Lower leg skin (tissue), 4 donors: ENCODE results near the gene TJAP1. TPM values are rescaled to one million over a fixed set of nuclear protein-coding genes. Genes with fewer than 3 reads are reported as not detected.
A peak's percentile ranks its signal among the peaks of the same experiment; 100 is the strongest.
"Not testable (repeated sequence)": the region's sequence is repeated elsewhere in the genome, so short reads cannot be mapped to it uniquely, and the experiment has no call there.

ENCODE experiments used
- DNase-seq, 2 donors: peaks; one replicate each; pipeline ENCODE4 v3.0.0-alpha.2; 2019; ENCODE audit warnings: low spot score in 2 of 2
- H3K4me3 ChIP-seq: fragments of 200-600 bp; sonication (generic); 2 replicates; pipeline ENCODE4 v1.5.1; 2017; ENCODE audit warnings: mild to moderate bottlenecking, low read depth; ENCODE audit not compliant: poor library complexity, severe bottlenecking
- POLR2A ChIP-seq, 2 donors: fragments of 450-650 bp; IDR thresholded peaks; one replicate each; pipeline ENCODE4 v1.6.1; 2016 to 2017; ENCODE audit warnings: antibody characterized with exemption in 2 of 2, mild to moderate bottlenecking in 1 of 2, moderate library complexity in 1 of 2
- WGBS, 2 donors: methylation state at CpG; one replicate each; pipeline ENCODE4 v1.1.5; 2018; 5-methylcytosine and 5-hydroxymethylcytosine counted together
- intact Hi-C: fragments of 100-400 bp; cut with DNase I; formaldehyde crosslinking; loops from one replicate; pipeline ENCODE4 v1.15.0; 2023; ENCODE audit warnings: low total_unique reads
- total RNA-seq, 4 donors: library from RNA; depleted of rRNA; stranded (reverse); fragments of >200 nt; gene quantifications; one replicate each; pipeline ENCODE4 v1.1.0, GENCODE V29; 2016
- TF ChIP-seq, protein P1 (sequence below), 3 donors: fragments of 450-650 bp; IDR thresholded peaks; one replicate each; pipeline ENCODE4 v1.5.1; 2016; ENCODE audit warnings: antibody characterized with exemption in 3 of 3, mild to moderate bottlenecking in 3 of 3, moderate library complexity in 2 of 3

Gene TJAP1
- total RNA-seq, 4 donors from 2014 or later, result 15.9 to 30.4 (median 23.8) TPM

- DNase-seq, result no peak
- intact Hi-C loops, result no loop called here
- TF ChIP-seq, protein P1, sequence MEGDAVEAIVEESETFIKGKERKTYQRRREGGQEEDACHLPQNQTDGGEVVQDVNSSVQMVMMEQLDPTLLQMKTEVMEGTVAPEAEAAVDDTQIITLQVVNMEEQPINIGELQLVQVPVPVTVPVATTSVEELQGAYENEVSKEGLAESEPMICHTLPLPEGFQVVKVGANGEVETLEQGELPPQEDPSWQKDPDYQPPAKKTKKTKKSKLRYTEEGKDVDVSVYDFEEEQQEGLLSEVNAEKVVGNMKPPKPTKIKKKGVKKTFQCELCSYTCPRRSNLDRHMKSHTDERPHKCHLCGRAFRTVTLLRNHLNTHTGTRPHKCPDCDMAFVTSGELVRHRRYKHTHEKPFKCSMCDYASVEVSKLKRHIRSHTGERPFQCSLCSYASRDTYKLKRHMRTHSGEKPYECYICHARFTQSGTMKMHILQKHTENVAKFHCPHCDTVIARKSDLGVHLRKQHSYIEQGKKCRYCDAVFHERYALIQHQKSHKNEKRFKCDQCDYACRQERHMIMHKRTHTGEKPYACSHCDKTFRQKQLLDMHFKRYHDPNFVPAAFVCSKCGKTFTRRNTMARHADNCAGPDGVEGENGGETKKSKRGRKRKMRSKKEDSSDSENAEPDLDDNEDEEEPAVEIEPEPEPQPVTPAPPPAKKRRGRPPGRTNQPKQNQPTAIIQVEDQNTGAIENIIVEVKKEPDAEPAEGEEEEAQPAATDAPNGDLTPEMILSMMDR (IDR thresholded peaks at IDR 0.05), result no peak
- TF ChIP-seq POLR2A (IDR thresholded peaks at IDR 0.05), result no peak
Measured at GRCh38 chr6:43497129-43497396, 19.7 kb downstream of the TJAP1 start.

GRCh38 chr6:43497689-43498088 is 20.3 kb downstream of the TJAP1 start:
- intact Hi-C loops, result no loop called here
- WGBS, 2 donors, result 93% methylated on average over 12 of the region's 12 CpGs
- no peak for DNase-seq
- no peak overlapping the region for H3K4me3 ChIP-seq
- TF ChIP-seq POLR2A (IDR thresholded peaks at IDR 0.05), result no peak
- TF ChIP-seq, protein P1 (IDR thresholded peaks at IDR 0.05), result no peak

More at GRCh38 chr6:43497129-43497396, 19.7 kb downstream of the TJAP1 start:
- no peak overlapping the region for H3K4me3 ChIP-seq
- 67 to 69% methylated on average over 6 of the region's 6 CpGs for WGBS, 2 donors

- intact Hi-C loops, DNase-seq, H3K4me3 ChIP-seq: not testable (repeated sequence)
- WGBS, 2 donors, result 82 to 90% methylated on average over 5 of the region's 5 CpGs
Measured at GRCh38 chr6:43498291-43498690, 20.9 kb downstream of the TJAP1 start.

- WGBS, 2 donors, result 71 to 84% methylated on average over 11 to 12 of the region's 12 CpGs
- H3K4me3 ChIP-seq, result no peak overlapping the region
- intact Hi-C loops, result no loop called here
- TF ChIP-seq POLR2A (IDR thresholded peaks at IDR 0.05), result no peak
- TF ChIP-seq, protein P1 (IDR thresholded peaks at IDR 0.05), result no peak
- peak in 1 of 2 donors; percentile 63 for DNase-seq
Measured at GRCh38 chr6:43499028-43499815, 21.9 kb downstream of the TJAP1 start.

- WGBS, 2 donors, result 94 to 100% methylated on average over 3 of the region's 3 CpGs
- no peak overlapping the region for H3K4me3 ChIP-seq
- intact Hi-C loops, result loop anchor here (10.0 kb wide), 1 partner anchor 146 kb away; no protein-coding TSS in a partner anchor
- no peak for TF ChIP-seq POLR2A (IDR thresholded peaks at IDR 0.05)
- TF ChIP-seq, protein P1 (IDR thresholded peaks at IDR 0.05), result no peak
- no peak for DNase-seq
Measured at GRCh38 chr6:43500921-43501320, 23.6 kb downstream of the TJAP1 start.

DNA sequence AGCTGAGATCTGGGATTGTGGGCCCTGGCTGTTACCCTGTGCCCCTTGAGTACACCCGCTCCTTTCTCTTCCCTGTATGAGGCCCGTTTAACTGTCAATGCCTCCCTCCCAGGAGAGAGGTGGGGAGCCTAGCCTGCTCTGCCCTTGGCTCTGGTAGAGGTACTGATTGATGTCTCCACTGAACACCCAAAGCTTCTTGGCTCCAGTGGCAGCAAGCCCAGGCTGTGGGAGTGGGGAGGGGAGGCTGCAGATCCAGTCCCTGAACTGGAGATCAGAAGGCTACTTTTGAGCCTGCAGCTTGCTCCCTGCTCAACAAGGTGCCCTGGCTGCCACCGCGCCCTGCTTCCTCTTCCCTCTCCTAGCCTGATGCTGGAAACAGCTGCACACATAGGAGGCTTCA is 25.3 kb downstream of the TJAP1 start:
- TF ChIP-seq, protein P1 (IDR thresholded peaks at IDR 0.05), result no peak
- no peak for TF ChIP-seq POLR2A (IDR thresholded peaks at IDR 0.05)
- intact Hi-C loops, result loop anchor here (10.0 kb wide), 1 partner anchor 148 kb away; no protein-coding TSS in a partner anchor
- no peak for DNase-seq
- 79 to 82% methylated on average over 4 of the region's 4 CpGs for WGBS, 2 donors
- H3K4me3 ChIP-seq, result no peak overlapping the region
